Kidney epithelial cell (primary cell): ENCODE results near the gene JMJD8. TPM values are rescaled to one million over a fixed set of nuclear protein-coding genes. Genes with fewer than 3 reads are reported as not detected.

Source experiments
- DNase-seq: peaks from one replicate; pipeline ENCODE4 v3.0.0-alpha.2; 2010; ENCODE audit warnings: low read depth
- H3K27me3 ChIP-seq: 2 replicates; pipeline ENCODE4 v1.6.0; 2011; ENCODE audit warnings: low read length; ENCODE audit not compliant: control insufficient read depth, insufficient read depth
- H3K36me3 ChIP-seq: 2 replicates; pipeline ENCODE4 v1.5.1; 2011; ENCODE audit warnings: low read length; ENCODE audit not compliant: control insufficient read depth, insufficient read depth
- H3K4me3 ChIP-seq: 2 replicates; pipeline ENCODE4 v1.5.1; 2011; ENCODE audit warnings: low read depth, mild to moderate bottlenecking, control low read depth, low read length
- total RNA-seq: library from RNA; depleted of rRNA; stranded (reverse); fragments of >200 nt; gene quantifications from 2 replicates; pipeline ENCODE4 v1.2.3, GENCODE V29; 2015
- TF ChIP-seq, protein P1 (sequence below): IDR thresholded peaks from 2 replicates; pipeline ENCODE4 v1.5.1; 2011; ENCODE audit warnings: mild to moderate bottlenecking, moderate library complexity, low read length, control low read depth, inconsistent platforms; ENCODE audit not compliant: insufficient read depth, poor library complexity, severe bottlenecking

The JMJD8 gene
- total RNA-seq, 1 donor from 2014 or later, result 59.4 TPM

DNA sequence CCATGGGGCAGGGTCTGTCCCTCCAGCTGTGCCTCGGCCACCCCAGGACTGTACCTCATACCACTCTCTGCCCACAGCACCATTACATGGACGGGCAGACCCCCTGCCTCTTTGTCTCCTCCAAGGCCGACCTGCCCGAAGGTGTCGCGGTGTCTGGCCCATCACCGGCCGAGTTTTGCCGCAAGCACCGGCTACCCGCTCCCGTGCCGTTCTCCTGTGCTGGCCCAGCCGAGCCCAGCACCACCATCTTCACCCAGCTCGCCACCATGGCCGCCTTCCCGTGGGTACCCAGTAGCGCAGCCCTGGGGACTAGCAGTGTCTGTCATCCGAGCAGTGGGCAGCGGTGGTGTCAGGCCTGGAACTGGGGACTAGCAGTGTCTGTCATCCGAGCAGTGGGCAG lies 11.3 kb downstream of the JMJD8 start:
- H3K4me3 ChIP-seq, result no peak overlapping the region
- H3K27me3 ChIP-seq, result peaks cover 20% of the 10 kb centered on the region
- no peaks in the 10 kb centered on the region for H3K36me3 ChIP-seq
- DNase-seq, result no peak
- TF ChIP-seq, protein P1, sequence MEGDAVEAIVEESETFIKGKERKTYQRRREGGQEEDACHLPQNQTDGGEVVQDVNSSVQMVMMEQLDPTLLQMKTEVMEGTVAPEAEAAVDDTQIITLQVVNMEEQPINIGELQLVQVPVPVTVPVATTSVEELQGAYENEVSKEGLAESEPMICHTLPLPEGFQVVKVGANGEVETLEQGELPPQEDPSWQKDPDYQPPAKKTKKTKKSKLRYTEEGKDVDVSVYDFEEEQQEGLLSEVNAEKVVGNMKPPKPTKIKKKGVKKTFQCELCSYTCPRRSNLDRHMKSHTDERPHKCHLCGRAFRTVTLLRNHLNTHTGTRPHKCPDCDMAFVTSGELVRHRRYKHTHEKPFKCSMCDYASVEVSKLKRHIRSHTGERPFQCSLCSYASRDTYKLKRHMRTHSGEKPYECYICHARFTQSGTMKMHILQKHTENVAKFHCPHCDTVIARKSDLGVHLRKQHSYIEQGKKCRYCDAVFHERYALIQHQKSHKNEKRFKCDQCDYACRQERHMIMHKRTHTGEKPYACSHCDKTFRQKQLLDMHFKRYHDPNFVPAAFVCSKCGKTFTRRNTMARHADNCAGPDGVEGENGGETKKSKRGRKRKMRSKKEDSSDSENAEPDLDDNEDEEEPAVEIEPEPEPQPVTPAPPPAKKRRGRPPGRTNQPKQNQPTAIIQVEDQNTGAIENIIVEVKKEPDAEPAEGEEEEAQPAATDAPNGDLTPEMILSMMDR, result no peak

GRCh38 chr16:672371-672770 lies 11.8 kb downstream of the JMJD8 start:
- Histone ChIP-seq H3K4me3 (no peak overlapping the region), H3K27me3 (peaks cover 15% of the 10 kb centered on the region), H3K36me3 (no peaks in the 10 kb centered on the region)
- no peak for DNase-seq
- TF ChIP-seq, protein P1, result no peak

DNA sequence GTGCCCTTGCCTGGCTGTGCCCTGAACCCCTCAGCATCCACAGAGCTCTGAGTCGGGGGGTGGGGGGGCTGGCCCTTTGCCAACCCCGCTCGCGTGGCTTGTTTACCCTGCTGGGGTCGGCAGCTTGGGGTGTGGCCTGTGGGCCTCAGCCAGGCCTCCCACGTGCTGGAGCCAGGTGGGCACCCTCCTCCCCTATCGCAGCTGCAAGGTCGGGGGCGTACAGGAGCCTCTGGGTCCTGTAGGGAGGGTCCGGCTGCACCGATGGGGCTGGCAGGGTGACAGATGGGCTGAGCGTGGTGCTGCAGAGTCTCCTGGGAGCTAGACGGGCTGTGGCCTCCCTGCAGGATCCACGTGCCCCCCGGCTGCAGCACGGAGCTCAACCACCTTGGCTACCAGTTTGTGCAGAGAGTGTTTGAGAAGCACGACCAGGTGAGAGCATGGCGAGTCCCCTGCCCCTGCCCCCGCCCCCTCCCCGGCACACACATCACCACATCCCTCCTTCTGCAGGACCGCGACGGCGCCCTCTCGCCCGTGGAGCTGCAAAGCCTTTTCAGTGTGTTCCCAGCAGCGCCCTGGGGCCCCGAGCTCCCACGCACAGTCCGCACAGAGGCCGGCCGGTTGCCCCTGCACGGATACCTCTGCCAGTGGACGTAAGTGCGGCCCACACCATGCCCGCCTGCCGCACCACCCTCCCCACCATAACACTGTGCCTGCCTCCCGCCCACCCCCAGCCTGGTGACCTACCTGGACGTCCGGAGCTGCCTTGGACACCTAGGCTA lies 12.6 kb downstream of the JMJD8 start:
- H3K27me3 ChIP-seq, result peaks cover 9% of the 10 kb centered on the region
- H3K4me3 ChIP-seq, result no peak overlapping the region
- TF ChIP-seq, protein P1, result no peak
- no peaks in the 10 kb centered on the region for H3K36me3 ChIP-seq
- no peak for DNase-seq

- no peaks in the 10 kb centered on the region for H3K36me3 ChIP-seq
- no peak for DNase-seq
- peaks cover 2% of the 10 kb centered on the region for H3K27me3 ChIP-seq
- H3K4me3 ChIP-seq, result no peak overlapping the region
- TF ChIP-seq, protein P1, result no peak
Measured at GRCh38 chr16:670485-671352, 13.4 kb downstream of the JMJD8 start.

DNA sequence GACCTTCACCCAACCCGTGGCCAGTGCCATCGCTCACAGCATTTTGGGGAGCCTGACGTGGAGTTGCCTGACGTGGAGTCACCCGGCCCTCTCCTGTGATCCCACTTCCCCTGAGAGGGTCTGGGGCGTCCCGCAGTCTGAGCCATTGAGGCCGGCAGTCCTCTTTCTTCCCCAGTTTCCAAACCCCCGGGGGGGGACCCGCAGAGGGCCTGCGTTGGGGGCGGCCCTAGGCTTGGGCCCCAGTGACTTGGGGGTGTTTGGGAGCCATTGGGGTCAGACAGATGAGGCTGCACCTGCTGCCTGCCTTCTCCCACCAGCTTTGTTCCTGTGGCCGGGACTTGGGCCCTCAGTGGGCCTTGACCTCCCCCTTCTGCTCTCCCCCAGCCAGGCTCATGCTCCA lies 14.5 kb downstream of the JMJD8 start:
- Histone ChIP-seq H3K27me3 (no peaks in the 10 kb centered on the region), H3K4me3 (no peak overlapping the region), H3K36me3 (no peaks in the 10 kb centered on the region)
- DNase-seq, result no peak
- TF ChIP-seq, protein P1, result no peak
